Stimulated activated CD8-positive, alpha-beta memory T cell treated with anti-CD3 and anti-CD28 coated beads, Interleukin-4, amount 100 ng/mL, for 48 hours (primary cell): ENCODE measurements around the gene AASDHPPT.

Experiments used
- DNase-seq: peaks from one replicate; pipeline ENCODE4 v3.0.0-alpha.2; 2020

The AASDHPPT gene

DNA sequence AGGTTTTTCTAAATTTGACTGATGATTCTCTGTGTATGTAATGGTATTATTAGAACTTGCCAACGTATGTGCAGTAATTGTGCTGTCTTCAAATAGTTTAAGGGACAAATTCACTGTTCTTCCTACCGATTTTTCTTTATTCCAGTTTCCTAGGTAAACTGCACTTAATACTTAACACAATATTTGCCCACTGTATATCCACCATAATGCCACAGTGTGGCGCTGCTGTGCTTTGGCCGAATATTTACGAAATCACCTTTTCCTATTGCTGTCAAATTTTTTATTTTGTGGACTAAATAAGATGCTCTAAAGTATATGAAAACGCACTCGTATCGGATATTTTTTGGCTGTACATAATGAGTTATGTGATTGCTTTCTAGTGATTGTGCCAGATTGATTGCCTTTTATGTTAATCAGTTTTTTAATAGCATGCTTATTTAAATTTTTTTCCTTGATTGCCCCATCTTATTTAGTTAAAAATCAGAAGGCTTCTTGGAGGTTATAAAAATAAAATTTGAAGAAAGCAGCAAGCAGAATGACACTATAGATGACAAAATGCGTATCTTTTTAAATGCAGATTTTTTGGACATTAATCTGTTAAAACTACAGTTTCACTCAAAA is 10.5 kb downstream of the AASDHPPT start:
- DNase-seq = peak; percentile 56

DNA sequence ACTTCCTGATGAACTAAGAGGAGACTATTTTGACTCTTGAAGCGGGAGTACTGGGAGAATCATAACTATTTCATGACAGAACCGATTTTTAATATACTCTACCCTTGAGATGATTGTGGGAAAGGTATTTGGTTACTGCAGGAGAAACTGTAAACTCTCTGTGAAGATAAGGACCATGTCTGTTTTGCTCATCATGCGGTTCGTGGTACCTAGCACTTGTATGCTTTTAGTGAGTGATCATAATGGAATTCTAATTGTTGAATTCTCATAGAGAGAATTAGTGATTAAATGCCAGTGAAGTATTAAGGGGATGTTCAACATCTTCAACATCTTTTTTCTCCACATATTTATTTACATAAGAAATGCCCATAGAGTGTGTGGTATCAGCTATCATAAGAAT is 11.4 kb downstream of the AASDHPPT start:
- DNase-seq = no peak

DNA sequence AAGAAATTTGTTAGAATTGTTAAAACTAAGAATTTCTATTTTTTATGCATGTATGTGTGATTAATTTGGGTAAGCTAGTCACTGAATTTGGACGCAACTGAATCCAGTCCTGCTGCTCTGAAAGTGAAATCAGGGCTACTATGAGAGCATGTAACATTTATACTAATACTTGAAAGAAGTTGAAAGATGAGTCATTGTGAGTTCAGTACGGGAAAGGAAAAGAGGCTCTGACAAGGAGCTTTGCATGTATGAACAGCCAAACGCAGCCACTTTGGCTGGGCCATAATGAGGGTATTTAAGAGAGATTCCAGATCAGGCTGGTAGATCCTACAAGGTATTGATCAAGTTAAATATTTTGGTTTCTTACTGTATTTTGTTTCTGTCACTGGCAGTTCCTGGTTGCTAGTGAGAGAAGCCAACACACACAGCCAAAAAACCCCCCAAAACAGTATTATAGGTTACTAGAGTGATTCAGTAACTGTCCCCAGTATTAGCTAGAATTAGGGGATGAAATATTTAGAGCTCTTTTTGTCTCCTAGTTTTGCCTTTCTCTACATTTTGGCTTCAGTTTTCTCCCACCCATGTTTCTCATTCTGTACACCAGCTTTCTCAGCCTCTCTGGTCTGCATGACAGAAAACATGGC is 14.1 kb downstream of the AASDHPPT start:
- DNase-seq = peak; percentile 27

DNA sequence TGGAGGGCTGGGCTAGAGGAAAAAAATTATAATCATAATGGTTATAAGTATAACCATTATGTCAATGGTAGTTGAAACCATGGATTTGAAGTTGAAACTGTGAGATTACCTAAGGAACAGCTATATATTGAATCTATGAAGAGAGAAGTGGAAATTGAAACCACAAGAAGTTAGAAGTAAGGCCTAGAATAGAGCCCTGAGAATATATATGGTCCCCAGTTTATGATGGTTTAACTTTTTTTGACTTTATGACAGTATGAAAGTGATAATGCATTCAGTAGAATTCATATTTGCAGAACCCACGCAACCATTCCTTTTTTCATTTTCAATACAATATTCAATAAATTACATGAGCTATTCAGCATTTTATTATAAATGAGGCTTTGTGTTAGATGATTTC is 15.0 kb downstream of the AASDHPPT start:
- DNase-seq = no peak

DNA sequence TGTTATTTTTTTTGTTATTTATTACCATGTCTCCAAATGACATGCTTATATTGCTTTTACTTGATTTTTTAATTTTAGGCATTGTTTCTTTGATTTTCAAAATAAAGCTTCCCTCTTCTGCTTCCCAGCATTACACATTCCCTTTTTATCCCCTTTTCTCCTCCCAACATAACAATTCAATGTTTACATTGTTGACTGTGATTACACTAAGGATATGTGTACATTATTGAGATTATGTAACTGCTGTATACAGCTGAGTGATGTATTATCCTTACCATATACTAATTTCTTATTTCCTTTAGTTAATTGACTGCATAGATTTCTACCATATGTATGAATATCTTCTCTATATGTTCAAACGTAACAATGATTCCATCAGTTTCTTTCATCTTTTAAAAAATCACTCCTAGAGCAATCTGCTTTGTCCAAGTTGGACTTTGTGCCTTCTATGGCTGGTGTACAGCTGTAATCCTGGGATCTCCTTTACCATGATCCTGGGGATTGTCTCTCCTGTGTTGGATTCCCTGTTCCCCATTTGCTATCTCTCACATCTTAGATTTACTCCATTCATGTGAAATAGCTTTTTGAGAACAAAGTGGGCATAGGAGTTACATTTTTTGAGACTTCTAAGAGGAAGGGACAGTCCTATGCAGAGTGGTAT is 21.6 kb downstream of the AASDHPPT start:
- no peak for DNase-seq

DNA sequence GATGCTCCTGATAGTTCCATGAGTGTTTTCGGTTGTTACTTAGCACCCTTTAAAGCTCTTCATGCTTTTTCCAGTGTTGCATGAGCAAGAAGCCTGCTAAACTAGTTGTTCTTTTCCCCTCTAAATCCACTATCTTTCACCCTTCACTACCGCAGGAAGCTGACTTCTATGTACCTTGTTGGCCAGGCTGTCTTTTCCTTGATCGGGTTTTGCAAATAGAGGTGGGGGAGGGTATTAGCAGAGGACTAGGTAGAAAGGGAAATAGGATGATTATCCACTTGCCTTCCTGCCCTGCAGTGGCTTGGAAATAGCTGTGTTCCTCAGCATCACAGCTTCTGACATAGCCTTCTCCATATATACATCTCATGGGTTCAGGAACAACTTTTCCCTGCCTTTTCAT is 23.9 kb downstream of the AASDHPPT start:
- DNase-seq = no peak

DNA sequence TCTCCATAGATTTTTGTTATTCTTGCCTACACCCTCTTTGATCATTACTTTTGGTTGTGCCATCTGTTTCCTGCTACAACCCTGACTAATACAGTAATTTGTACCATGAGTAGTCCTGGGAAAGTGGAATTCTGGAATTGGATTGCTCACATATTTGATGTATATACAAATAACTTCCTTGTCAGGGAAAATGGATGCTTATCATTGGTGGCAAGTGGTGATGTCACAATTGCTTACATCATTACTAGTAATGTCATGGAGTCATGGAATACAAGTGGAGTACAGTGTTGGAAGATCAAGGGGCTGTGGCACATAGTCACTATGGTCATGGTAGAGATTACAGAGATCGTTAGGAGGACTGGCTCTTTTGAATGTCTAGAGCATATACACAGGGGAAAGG is 24.4 kb downstream of the AASDHPPT start:
- no peak for DNase-seq

DNA sequence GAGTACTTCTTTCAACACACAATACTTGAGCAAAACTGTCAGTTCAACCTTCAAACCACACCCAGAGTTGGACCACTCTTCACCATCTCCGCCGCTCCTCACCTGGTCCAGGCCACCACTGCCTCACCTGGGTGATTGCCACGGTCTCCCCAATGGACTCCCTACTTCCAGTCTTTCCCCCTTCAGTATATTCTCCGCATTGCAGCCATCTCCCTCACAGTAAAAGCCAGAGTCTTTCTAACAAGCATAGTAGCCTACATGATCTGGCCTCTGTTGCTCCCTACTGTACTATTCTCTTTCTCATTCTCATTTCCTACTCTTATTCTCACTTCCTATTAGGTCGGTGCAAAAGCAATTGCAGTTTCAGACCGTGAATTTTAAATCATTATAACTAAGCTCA is 28.5 kb downstream of the AASDHPPT start:
- no peak for DNase-seq

DNA sequence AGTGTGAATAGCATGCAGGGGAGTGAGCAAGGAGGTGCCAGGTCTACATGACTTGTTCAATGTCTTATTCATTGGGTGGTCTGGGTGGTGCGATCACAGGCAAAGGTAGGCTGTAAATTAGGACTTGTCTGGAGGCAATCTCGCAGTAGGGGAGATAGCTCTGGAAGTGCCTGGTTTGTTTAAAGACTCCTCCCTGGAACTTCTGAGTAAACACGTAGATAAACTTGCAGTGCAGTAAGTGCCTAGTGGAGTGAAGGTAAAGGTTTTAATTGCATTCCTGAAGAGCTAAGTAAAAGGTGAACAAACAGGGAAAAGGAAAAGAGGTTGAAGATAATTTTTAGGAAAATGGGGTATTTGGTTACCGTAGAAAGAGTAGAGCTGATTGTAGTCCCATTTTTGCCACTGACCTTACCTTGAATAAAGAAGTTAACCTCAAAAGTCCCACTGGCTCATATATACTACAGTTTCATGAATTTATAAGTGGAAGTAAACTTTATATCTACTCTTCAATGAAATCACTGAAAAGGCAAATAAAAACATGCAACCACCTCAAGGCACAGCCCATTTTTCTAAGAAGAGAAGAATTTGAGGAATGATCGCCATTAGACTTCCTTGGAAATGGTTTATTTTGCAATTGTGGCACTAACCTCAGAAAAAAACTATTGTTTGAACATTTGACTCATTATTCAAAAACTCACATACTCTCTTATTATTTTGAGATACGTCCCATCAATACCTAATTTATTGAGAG is 44.3 kb downstream of the AASDHPPT start:
- DNase-seq = no peak

DNA sequence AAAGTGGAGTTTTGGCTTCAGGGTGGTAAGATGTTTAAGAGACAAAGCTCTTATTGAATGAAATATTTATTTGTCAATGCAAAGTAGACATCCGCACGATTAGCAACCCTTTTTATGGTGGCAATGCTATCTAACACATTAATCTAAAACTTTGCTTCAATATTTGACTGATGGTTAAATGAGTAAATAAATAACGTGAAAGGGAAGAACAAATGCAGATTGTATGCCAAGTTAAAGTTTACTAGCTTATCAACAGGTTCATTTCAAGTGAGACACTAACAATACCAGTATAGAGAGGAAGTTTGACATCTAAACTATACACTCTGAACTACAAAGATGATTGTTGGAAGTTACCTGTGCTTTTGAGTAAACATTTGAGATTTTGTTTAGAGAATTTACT is 50.1 kb downstream of the AASDHPPT start:
- no peak for DNase-seq

DNA sequence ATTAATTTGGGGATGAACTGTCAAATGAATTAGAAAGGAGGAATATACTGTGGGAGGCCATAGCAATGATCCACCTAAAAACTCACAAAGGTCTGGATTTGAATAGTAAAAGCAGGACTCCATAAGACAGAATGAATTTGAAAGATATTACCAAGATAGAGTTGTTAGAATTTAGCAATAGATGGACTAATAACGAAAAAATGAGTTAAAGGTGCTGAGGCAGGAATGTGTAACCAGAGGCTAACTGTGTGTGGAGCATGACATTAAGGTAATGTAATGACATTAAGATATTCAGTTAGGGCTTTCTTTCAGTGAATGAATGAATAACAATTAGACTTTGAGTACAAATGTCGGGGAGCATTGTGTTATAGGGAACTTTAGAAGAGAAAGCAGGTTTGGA is 51.3 kb downstream of the AASDHPPT start:
- no peak for DNase-seq

DNA sequence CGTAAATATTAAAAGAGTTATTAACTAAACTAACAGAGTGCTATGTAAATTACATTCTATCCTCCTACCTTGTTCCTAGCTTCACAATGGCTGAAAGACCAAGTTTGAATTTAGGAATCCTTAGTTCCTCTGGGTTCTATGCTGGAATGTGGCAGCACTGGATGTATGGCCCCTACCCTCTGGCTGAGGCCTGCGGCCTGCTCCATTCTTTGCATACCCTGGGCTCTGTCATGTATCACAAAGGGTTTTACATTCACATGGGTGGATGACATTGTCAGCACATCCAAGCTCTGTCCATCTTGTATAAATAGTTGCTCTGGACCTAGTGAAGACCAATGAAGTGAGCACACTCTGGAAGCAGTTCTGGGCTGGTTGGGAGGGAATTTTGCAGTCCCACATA is 54.5 kb downstream of the AASDHPPT start:
- DNase-seq = no peak

DNA sequence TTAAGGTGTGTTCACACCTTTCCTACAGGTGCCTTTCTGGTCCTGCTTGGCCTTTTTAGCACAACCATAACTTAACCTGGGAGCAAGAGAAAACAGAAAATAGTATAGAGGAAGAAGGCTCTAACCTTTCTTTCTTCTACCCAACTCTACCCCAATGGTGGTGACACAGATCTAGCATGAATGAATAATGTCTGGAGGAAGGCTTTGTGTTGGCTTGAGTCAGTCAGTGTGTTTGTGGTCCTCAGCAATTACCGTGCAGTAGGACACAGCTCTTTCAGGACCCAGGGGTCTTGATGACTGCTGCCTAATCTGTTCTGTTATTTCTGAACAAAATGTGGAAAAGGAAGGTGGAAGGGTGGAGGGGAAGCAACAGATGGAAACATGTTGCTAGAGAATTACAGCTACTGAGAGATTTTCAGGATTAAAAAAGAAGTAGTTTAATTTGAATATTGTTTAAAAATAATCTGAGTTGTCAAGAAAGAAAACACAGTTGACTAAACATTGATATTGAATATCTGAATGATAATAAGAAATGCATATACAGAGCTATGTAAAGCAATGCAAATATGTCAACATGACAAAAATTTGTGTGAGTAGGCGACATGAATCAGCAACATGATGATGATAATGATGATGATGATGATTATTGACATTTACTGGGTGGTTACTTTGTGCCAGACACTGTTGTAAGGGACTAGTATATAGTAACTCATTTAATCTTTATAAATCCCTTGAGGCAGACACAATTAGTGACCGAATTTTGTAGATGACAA is 55.3 kb downstream of the AASDHPPT start:
- DNase-seq = no peak

DNA sequence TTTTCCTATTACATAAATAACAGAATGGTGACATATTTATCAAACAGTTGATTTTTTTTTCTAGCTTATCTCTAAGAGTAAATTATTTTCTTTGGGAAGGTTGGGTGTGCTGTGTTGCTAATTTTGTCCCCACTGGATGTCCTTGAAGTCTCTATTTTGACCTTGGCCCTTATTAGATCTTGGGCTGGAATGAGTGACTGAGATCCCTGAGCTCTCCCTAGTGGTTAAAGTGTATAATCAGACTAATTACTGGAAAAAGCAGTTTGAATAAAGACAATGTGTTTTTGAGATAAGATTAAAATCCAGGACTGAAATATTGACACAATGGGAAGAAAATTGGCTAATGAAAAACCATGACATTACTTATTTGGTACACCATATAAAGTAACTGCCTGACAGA is 56.1 kb downstream of the AASDHPPT start:
- no peak for DNase-seq

DNA sequence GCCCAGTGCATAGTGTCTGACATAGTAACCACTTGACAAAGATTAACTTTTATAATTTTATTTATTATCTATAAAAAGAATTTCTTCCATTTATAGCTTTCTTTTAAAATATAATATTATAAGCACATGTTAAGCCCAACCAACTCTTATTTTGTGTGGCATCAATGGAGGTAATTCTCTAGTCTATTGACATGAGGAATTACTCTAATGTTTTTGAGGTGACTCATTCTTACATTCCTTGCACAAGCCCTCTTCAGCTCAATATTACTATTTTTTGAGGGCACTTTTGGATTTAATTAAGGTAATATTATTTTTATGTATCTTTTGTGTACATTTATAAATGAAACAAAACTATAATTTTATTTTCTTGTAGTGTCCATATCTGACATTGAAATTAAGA is 59.6 kb downstream of the AASDHPPT start:
- DNase-seq = no peak

DNA sequence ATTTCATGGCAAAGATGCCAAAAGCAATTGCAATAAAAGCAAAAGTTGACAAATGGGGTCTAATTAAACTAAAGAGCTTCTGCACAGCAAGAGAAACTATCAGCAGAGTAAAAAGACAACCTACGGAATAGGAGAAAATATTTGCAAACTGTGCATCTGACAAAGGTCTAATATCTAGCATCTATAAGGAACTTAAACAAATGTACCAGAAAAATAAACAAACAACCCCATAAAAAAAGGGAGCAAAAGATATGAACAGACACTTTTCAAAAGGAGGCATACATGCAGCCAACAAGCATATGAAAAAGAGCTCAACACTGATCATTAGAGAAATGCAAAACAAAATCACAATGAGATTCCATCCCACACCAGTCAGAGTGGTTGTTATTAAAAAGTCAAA is 60.3 kb downstream of the AASDHPPT start:
- no peak for DNase-seq
